ENCODE data around the gene TTBK1. TPM values are rescaled to one million over a fixed set of nuclear protein-coding genes. Genes with fewer than 3 reads are reported as not detected.

Gene TTBK1
- total RNA-seq, 1 donor from 2014 or later = not detected

GRCh38 chr6:43235841-43236240, 7.4 kb upstream of the TTBK1 start:
- no peak overlapping the region for H3K27ac ChIP-seq (ENCODE audit: low read depth, low read length)
- H3K9me3 ChIP-seq (ENCODE audit: control insufficient read depth in 3 of 3, low read length in 3 of 3) = peaks cover 0 to 2% (median 0%) of the 10 kb centered on the region in 3 donors
- peaks cover 4 to 9% (median 5%) of the 10 kb centered on the region in 3 donors for H3K27me3 ChIP-seq (ENCODE audit: control insufficient read depth in 3 of 3, insufficient read depth in 3 of 3, low read length in 3 of 3)
- H3K36me3 ChIP-seq (ENCODE audit: control insufficient read depth in 3 of 3, insufficient read depth in 3 of 3, low read length in 3 of 3) = no peaks in the 10 kb centered on the region
- no peak overlapping the region for H3K9ac ChIP-seq (ENCODE audit: low read depth in 1 of 3, low read length in 3 of 3)
- no peak overlapping the region for H3K4me3 ChIP-seq (ENCODE audit: low read length in 3 of 3)
- H3K4me1 ChIP-seq (ENCODE audit: control insufficient read depth in 3 of 3, insufficient read depth in 3 of 3, low read length in 3 of 3) = no peaks in the 10 kb centered on the region

DNA sequence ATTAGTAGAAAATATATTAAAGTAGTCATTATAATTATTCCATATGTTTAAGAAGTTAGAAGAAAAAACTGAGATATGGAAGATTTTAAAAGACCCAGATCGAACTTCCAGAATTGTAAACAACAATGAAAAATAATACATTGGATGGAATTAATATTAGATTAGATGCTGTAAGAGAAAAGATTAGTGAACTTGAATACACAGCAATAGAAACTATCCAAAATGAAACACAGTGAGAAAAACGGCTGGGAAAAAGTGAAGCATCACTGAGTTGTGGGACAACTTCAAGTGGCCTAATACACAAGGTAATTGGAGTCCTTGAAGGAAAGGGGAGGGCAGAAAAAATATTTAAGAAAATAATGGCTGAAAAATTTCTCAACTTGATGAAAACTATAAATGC, 4.2 kb upstream of the TTBK1 start:
- no peak overlapping the region for H3K4me3 ChIP-seq (ENCODE audit: low read length in 3 of 3)
- peaks cover 0 to 2% (median 0%) of the 10 kb centered on the region in 3 donors for H3K9me3 ChIP-seq (ENCODE audit: control insufficient read depth in 3 of 3, low read length in 3 of 3)
- no peaks in the 10 kb centered on the region for H3K36me3 ChIP-seq (ENCODE audit: control insufficient read depth in 3 of 3, insufficient read depth in 3 of 3, low read length in 3 of 3)
- no peak overlapping the region for H3K27ac ChIP-seq (ENCODE audit: low read depth, low read length)
- H3K4me1 ChIP-seq (ENCODE audit: control insufficient read depth in 3 of 3, insufficient read depth in 3 of 3, low read length in 3 of 3) = no peaks in the 10 kb centered on the region
- no peak overlapping the region for H3K9ac ChIP-seq (ENCODE audit: low read depth in 1 of 3, low read length in 3 of 3)
- peaks cover 22 to 36% (median 29%) of the 10 kb centered on the region in 3 donors for H3K27me3 ChIP-seq (ENCODE audit: control insufficient read depth in 3 of 3, insufficient read depth in 3 of 3, low read length in 3 of 3)

- H3K4me1 ChIP-seq (ENCODE audit: control insufficient read depth in 3 of 3, insufficient read depth in 3 of 3, low read length in 3 of 3) = no peaks in the 10 kb centered on the region
- peaks cover 31 to 52% (median 44%) of the 10 kb centered on the region in 3 donors for H3K27me3 ChIP-seq (ENCODE audit: control insufficient read depth in 3 of 3, insufficient read depth in 3 of 3, low read length in 3 of 3)
- no peak overlapping the region for H3K27ac ChIP-seq (ENCODE audit: low read depth, low read length)
- H3K9me3 ChIP-seq (ENCODE audit: control insufficient read depth in 3 of 3, low read length in 3 of 3) = peaks cover 0 to 2% (median 0%) of the 10 kb centered on the region in 3 donors
- H3K9ac ChIP-seq (ENCODE audit: low read depth in 1 of 3, low read length in 3 of 3) = no peak overlapping the region
- no peak overlapping the region for H3K4me3 ChIP-seq (ENCODE audit: low read length in 3 of 3)
- H3K36me3 ChIP-seq (ENCODE audit: control insufficient read depth in 3 of 3, insufficient read depth in 3 of 3, low read length in 3 of 3) = no peaks in the 10 kb centered on the region
Measured at GRCh38 chr6:43240950-43241349, 2.3 kb upstream of the TTBK1 start.

GRCh38 chr6:43241446-43241845, 1.8 kb upstream of the TTBK1 start:
- no peak overlapping the region for H3K9ac ChIP-seq (ENCODE audit: low read depth in 1 of 3, low read length in 3 of 3)
- no peaks in the 10 kb centered on the region for H3K36me3 ChIP-seq (ENCODE audit: control insufficient read depth in 3 of 3, insufficient read depth in 3 of 3, low read length in 3 of 3)
- H3K4me3 ChIP-seq (ENCODE audit: low read length in 3 of 3) = no peak overlapping the region
- H3K27ac ChIP-seq (ENCODE audit: low read depth, low read length) = no peak overlapping the region
- H3K27me3 ChIP-seq (ENCODE audit: control insufficient read depth in 3 of 3, insufficient read depth in 3 of 3, low read length in 3 of 3) = peaks cover 31 to 57% (median 44%) of the 10 kb centered on the region in 3 donors
- H3K9me3 ChIP-seq (ENCODE audit: control insufficient read depth in 3 of 3, low read length in 3 of 3) = peaks cover 0 to 2% (median 0%) of the 10 kb centered on the region in 3 donors
- H3K4me1 ChIP-seq (ENCODE audit: control insufficient read depth in 3 of 3, insufficient read depth in 3 of 3, low read length in 3 of 3) = peaks cover 0 to 2% (median 0%) of the 10 kb centered on the region in 3 donors

- Histone ChIP-seq H3K9ac (ENCODE audit: low read depth in 1 of 3, low read length in 3 of 3) (no peak overlapping the region), H3K4me3 (ENCODE audit: low read length in 3 of 3) (no peak overlapping the region), H3K4me1 (ENCODE audit: control insufficient read depth in 3 of 3, insufficient read depth in 3 of 3, low read length in 3 of 3) (peaks cover 10 to 16% (median 13%) of the 10 kb centered on the region in 3 donors), H3K27ac (ENCODE audit: low read depth, low read length) (no peak overlapping the region), H3K36me3 (ENCODE audit: control insufficient read depth in 3 of 3, insufficient read depth in 3 of 3, low read length in 3 of 3) (no peaks in the 10 kb centered on the region), H3K27me3 (ENCODE audit: control insufficient read depth in 3 of 3, insufficient read depth in 3 of 3, low read length in 3 of 3) (peaks cover 31 to 53% (median 44%) of the 10 kb centered on the region in 3 donors), H3K9me3 (ENCODE audit: control insufficient read depth in 3 of 3, low read length in 3 of 3) (peaks cover 0 to 2% (median 0%) of the 10 kb centered on the region in 3 donors)
Measured at GRCh38 chr6:43243664-43244321, 512 bp downstream of the TTBK1 start.

DNA sequence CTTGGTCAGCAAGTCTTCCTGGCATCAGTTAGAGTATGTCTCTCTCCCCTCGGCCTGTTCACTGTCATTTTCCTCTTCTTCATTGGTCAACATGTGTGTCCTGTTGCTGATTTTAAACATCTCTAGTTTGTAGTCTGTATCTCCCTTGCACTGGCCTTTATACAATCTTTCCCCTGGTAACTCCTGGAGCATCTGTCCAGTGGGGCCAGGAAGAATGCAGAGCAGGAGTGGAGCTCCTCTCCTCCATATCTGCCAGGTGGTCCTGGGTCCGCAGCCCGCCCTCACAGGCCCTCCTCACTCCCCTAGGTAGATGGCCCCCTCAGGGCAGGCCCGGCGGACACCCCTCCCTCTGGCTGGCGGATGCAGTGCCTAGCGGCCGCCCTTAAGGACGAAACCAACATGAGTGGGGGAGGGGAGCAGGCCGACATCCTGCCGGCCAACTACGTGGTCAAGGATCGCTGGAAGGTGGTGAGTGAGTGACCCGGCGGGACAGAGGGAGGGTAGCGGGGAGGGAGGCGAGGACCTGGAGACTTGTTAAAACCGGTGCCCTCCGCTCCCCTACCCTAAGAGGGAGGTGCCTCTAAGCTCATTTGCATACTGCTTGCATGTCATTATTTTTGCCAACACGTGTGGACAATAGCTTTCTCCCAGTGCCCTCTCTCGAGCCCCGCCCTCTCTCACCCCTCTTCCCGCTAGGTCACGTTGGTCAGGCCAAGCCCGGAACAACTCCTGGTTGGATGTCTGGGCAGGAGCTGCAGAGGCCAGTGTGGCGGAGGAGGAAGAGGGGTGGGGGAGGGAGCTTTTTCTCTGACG, 3.2 kb downstream of the TTBK1 start:
- no peak overlapping the region for H3K27ac ChIP-seq (ENCODE audit: low read depth, low read length)
- peak overlapping the region in 1 of 3 donors; percentile 76 for H3K9ac ChIP-seq (ENCODE audit: low read depth in 1 of 3, low read length in 3 of 3)
- H3K4me3 ChIP-seq (ENCODE audit: low read length in 3 of 3) = peak overlapping the region; percentile 72 to 86 (median 79)

GRCh38 chr6:43247114-43247999, 4.1 kb downstream of the TTBK1 start:
- no peaks in the 10 kb centered on the region for H3K9me3 ChIP-seq (ENCODE audit: control insufficient read depth in 3 of 3, low read length in 3 of 3)
- peak overlapping the region; percentile 72 to 86 (median 79) for H3K4me3 ChIP-seq (ENCODE audit: low read length in 3 of 3)
- peaks cover 10 to 16% (median 13%) of the 10 kb centered on the region in 3 donors for H3K4me1 ChIP-seq (ENCODE audit: control insufficient read depth in 3 of 3, insufficient read depth in 3 of 3, low read length in 3 of 3)
- H3K9ac ChIP-seq (ENCODE audit: low read depth in 1 of 3, low read length in 3 of 3) = peak overlapping the region; percentile 24 to 76 (median 43)
- no peaks in the 10 kb centered on the region for H3K36me3 ChIP-seq (ENCODE audit: control insufficient read depth in 3 of 3, insufficient read depth in 3 of 3, low read length in 3 of 3)
- no peak overlapping the region for H3K27ac ChIP-seq (ENCODE audit: low read depth, low read length)
- H3K27me3 ChIP-seq (ENCODE audit: control insufficient read depth in 3 of 3, insufficient read depth in 3 of 3, low read length in 3 of 3) = peaks cover 34 to 46% (median 41%) of the 10 kb centered on the region in 3 donors

More for the DNA sequence above, 3.2 kb downstream of the TTBK1 start:
- Histone ChIP-seq H3K4me1 (ENCODE audit: control insufficient read depth in 3 of 3, insufficient read depth in 3 of 3, low read length in 3 of 3) (peaks cover 10 to 16% (median 13%) of the 10 kb centered on the region in 3 donors), H3K9me3 (ENCODE audit: control insufficient read depth in 3 of 3, low read length in 3 of 3) (no peaks in the 10 kb centered on the region), H3K36me3 (ENCODE audit: control insufficient read depth in 3 of 3, insufficient read depth in 3 of 3, low read length in 3 of 3) (no peaks in the 10 kb centered on the region), H3K27me3 (ENCODE audit: control insufficient read depth in 3 of 3, insufficient read depth in 3 of 3, low read length in 3 of 3) (peaks cover 34 to 48% (median 40%) of the 10 kb centered on the region in 3 donors)

GRCh38 chr6:43248101-43248500, 4.8 kb downstream of the TTBK1 start:
- H3K27ac ChIP-seq (ENCODE audit: low read depth, low read length) = no peak overlapping the region
- peaks cover 31 to 43% (median 41%) of the 10 kb centered on the region in 3 donors for H3K27me3 ChIP-seq (ENCODE audit: control insufficient read depth in 3 of 3, insufficient read depth in 3 of 3, low read length in 3 of 3)
- H3K9me3 ChIP-seq (ENCODE audit: control insufficient read depth in 3 of 3, low read length in 3 of 3) = no peaks in the 10 kb centered on the region
- H3K9ac ChIP-seq (ENCODE audit: low read depth in 1 of 3, low read length in 3 of 3) = no peak overlapping the region
- peaks cover 10 to 16% (median 13%) of the 10 kb centered on the region in 3 donors for H3K4me1 ChIP-seq (ENCODE audit: control insufficient read depth in 3 of 3, insufficient read depth in 3 of 3, low read length in 3 of 3)
- H3K4me3 ChIP-seq (ENCODE audit: low read length in 3 of 3) = peak overlapping the region in 1 of 3 donors; percentile 86
- H3K36me3 ChIP-seq (ENCODE audit: control insufficient read depth in 3 of 3, insufficient read depth in 3 of 3, low read length in 3 of 3) = no peaks in the 10 kb centered on the region

GRCh38 chr6:43248791-43249190, 5.5 kb downstream of the TTBK1 start:
- no peak overlapping the region for H3K9ac ChIP-seq (ENCODE audit: low read depth in 1 of 3, low read length in 3 of 3)
- H3K36me3 ChIP-seq (ENCODE audit: control insufficient read depth in 3 of 3, insufficient read depth in 3 of 3, low read length in 3 of 3) = no peaks in the 10 kb centered on the region
- no peak overlapping the region for H3K4me3 ChIP-seq (ENCODE audit: low read length in 3 of 3)
- peaks cover 31 to 42% (median 41%) of the 10 kb centered on the region in 3 donors for H3K27me3 ChIP-seq (ENCODE audit: control insufficient read depth in 3 of 3, insufficient read depth in 3 of 3, low read length in 3 of 3)
- no peak overlapping the region for H3K27ac ChIP-seq (ENCODE audit: low read depth, low read length)
- H3K4me1 ChIP-seq (ENCODE audit: control insufficient read depth in 3 of 3, insufficient read depth in 3 of 3, low read length in 3 of 3) = peaks cover 10 to 16% (median 13%) of the 10 kb centered on the region in 3 donors
- H3K9me3 ChIP-seq (ENCODE audit: control insufficient read depth in 3 of 3, low read length in 3 of 3) = no peaks in the 10 kb centered on the region

Measured in skeletal muscle tissue (tissue), 4 donors.